HEK293 (cell line): Measurements from ENCODE around the gene BCL11B.

Experiments
- CTCF ChIA-PET: fragments of 350-600 bp; formaldehyde crosslinking; extraction: SDS; loops from one replicate; lab custom pipeline; 2021; ENCODE audit warnings: antibody characterized with exemption; lab: Yijun Ruan, JAX
- POLR2A ChIA-PET: fragments of 300-600 bp; formaldehyde crosslinking; extraction: SDS; loops from one replicate; lab custom pipeline; 2020; ENCODE audit warnings: antibody characterized with exemption, inconsistent platforms; lab: Yijun Ruan, JAX
- H3K27ac ChIP-seq: fragments of 200-500 bp; sonication (Bioruptor generic); 2 replicates; pipeline ENCODE4 v1.5.1; 2014; ENCODE audit warnings: low read depth, low read length, control low read depth, inconsistent platforms; ENCODE audit errors: extremely low read depth
- H3K36me3 ChIP-seq, 2 experiments: fragments of 200-500 bp in 1 of 2; sonication (Bioruptor generic) in 1 of 2; 1 replicate in 1 of 2; 2 replicates in 1 of 2; pipeline ENCODE4 v1.5.1; 2014 to 2017; ENCODE audit warnings: inconsistent platforms in 2 of 2, low read length in 2 of 2; ENCODE audit not compliant: control insufficient read depth in 2 of 2, insufficient read depth in 1 of 2
- H3K4me1 ChIP-seq: fragments of 200-500 bp; sonication (Bioruptor generic); 2 replicates; pipeline ENCODE4 v1.5.1; 2014; ENCODE audit warnings: mild to moderate bottlenecking, low read length, inconsistent platforms; ENCODE audit not compliant: control insufficient read depth, insufficient read depth
- H3K4me3 ChIP-seq: 2 replicates; pipeline ENCODE4 v1.5.1; 2011; ENCODE audit warnings: low read depth, mild to moderate bottlenecking, control low read depth, low read length, moderate library complexity
- H3K9me3 ChIP-seq: fragments of 200-500 bp; sonication (Bioruptor generic); 2 replicates; pipeline ENCODE4 v1.5.1; 2014; ENCODE audit warnings: low read depth, low read length, inconsistent platforms; ENCODE audit not compliant: control insufficient read depth, insufficient read depth
- AEBP2 ChIP-seq: fragments of 450-650 bp; formaldehyde crosslinking; IDR thresholded peaks from 2 replicates; pipeline ENCODE4 v1.5.1; 2016; ENCODE audit warnings: missing biosample characterization, missing genetic modification characterization, borderline replicate concordance
- CTCF ChIP-seq: fragments of 450-650 bp; formaldehyde crosslinking; IDR thresholded peaks from 2 replicates; pipeline ENCODE4 v1.5.1; 2016; ENCODE audit warnings: missing biosample characterization, missing genetic modification characterization
- EGR2 ChIP-seq: fragments of 450-650 bp; formaldehyde crosslinking; IDR thresholded peaks from 2 replicates; pipeline ENCODE4 v1.5.1; 2016; ENCODE audit warnings: low read depth, missing biosample characterization, missing genetic modification characterization
- GLIS1 ChIP-seq: fragments of 450-650 bp; formaldehyde crosslinking; IDR thresholded peaks from 2 replicates; pipeline ENCODE4 v1.5.1; 2016; ENCODE audit warnings: missing biosample characterization, missing genetic modification characterization
- KLF7 ChIP-seq: fragments of 450-650 bp; formaldehyde crosslinking; IDR thresholded peaks from 2 replicates; pipeline ENCODE4 v1.5.1; 2016; ENCODE audit warnings: missing biosample characterization, missing genetic modification characterization, borderline replicate concordance
- KLF9 ChIP-seq: fragments of 450-650 bp; formaldehyde crosslinking; IDR thresholded peaks from 2 replicates; pipeline ENCODE4 v1.5.1; 2016; ENCODE audit warnings: missing biosample characterization, missing genetic modification characterization, low read depth
- MYNN ChIP-seq: fragments of 450-650 bp; formaldehyde crosslinking; IDR thresholded peaks from 2 replicates; pipeline ENCODE4 v1.5.1; 2016; ENCODE audit warnings: missing biosample characterization, missing genetic modification characterization, borderline replicate concordance
- PATZ1 ChIP-seq: fragments of 450-650 bp; formaldehyde crosslinking; IDR thresholded peaks from 2 replicates; pipeline ENCODE4 v1.5.1; 2016; ENCODE audit warnings: missing biosample characterization, missing genetic modification characterization
- REPIN1 ChIP-seq: fragments of 450-650 bp; formaldehyde crosslinking; IDR thresholded peaks from 2 replicates; pipeline ENCODE4 v1.5.1; 2017; ENCODE audit warnings: missing biosample characterization, missing genetic modification characterization, low read depth
- ZBTB44 ChIP-seq: fragments of 450-650 bp; IDR thresholded peaks from 2 replicates; pipeline ENCODE4 v1.5.1; 2018; ENCODE audit warnings: missing biosample characterization, mild to moderate bottlenecking, missing genetic modification characterization
- ZBTB7A ChIP-seq: fragments of 450-650 bp; formaldehyde crosslinking; IDR thresholded peaks from 2 replicates; pipeline ENCODE4 v1.5.1; 2016; ENCODE audit warnings: low read depth, missing biosample characterization, missing genetic modification characterization
- ZNF10 ChIP-seq: fragments of 450-650 bp; formaldehyde crosslinking; IDR thresholded peaks from 2 replicates; pipeline ENCODE4 v1.5.1; 2017; ENCODE audit warnings: missing biosample characterization, missing genetic modification characterization
- ZNF114 ChIP-seq: fragments of 450-650 bp; formaldehyde crosslinking; IDR thresholded peaks from 2 replicates; pipeline ENCODE4 v1.5.0; 2017; ENCODE audit warnings: missing biosample characterization, missing genetic modification characterization
- ZNF169 ChIP-seq: fragments of 450-650 bp; formaldehyde crosslinking; IDR thresholded peaks from 2 replicates; pipeline ENCODE4 v1.5.1; 2016; ENCODE audit warnings: missing biosample characterization, missing genetic modification characterization
- ZNF174 ChIP-seq: fragments of 450-650 bp; formaldehyde crosslinking; IDR thresholded peaks from 2 replicates; pipeline ENCODE4 v1.5.0; 2017; ENCODE audit warnings: missing biosample characterization, mild to moderate bottlenecking, missing genetic modification characterization
- ZNF223 ChIP-seq: fragments of 450-650 bp; formaldehyde crosslinking; IDR thresholded peaks from 2 replicates; pipeline ENCODE4 v1.5.1; 2016; ENCODE audit warnings: missing biosample characterization, missing genetic modification characterization
- ZNF274 ChIP-seq, 2 experiments: fragments of 200-500 bp in 1 of 2; fragments of 450-650 bp in 1 of 2; sonication (Bioruptor generic) in 1 of 2; formaldehyde crosslinking in 1 of 2; IDR thresholded peaks; 2 replicates each; pipeline versions ENCODE4 v1.5.1 to v1.6.1; 2014 to 2016; ENCODE audit warnings: borderline replicate concordance in 1 of 2, inconsistent platforms in 1 of 2, low read length in 1 of 2, missing biosample characterization in 1 of 2, missing genetic modification characterization in 1 of 2
- ZNF362 ChIP-seq: fragments of 450-650 bp; formaldehyde crosslinking; IDR thresholded peaks from 2 replicates; pipeline ENCODE4 v1.5.1; 2016; ENCODE audit warnings: missing biosample characterization, missing genetic modification characterization
- ZNF426 ChIP-seq: fragments of 450-650 bp; formaldehyde crosslinking; IDR thresholded peaks from 2 replicates; pipeline ENCODE4 v1.5.1; 2017; ENCODE audit warnings: missing biosample characterization, missing genetic modification characterization, mild to moderate bottlenecking, inconsistent platforms, moderate library complexity
- ZNF433 ChIP-seq: fragments of 450-650 bp; formaldehyde crosslinking; IDR thresholded peaks from 2 replicates; pipeline ENCODE4 v1.5.1; 2016; ENCODE audit warnings: missing biosample characterization, missing genetic modification characterization, low read depth
- ZNF513 ChIP-seq: fragments of 450-650 bp; IDR thresholded peaks from 2 replicates; pipeline ENCODE4 v1.5.1; 2018; ENCODE audit warnings: missing biosample characterization, missing genetic modification characterization
- ZNF529 ChIP-seq: fragments of 450-650 bp; formaldehyde crosslinking; IDR thresholded peaks from 2 replicates; pipeline ENCODE4 v1.5.1; 2017; ENCODE audit warnings: missing genetic modification characterization, missing biosample characterization; ENCODE audit not compliant: insufficient replicate concordance
- ZNF555 ChIP-seq: fragments of 450-650 bp; formaldehyde crosslinking; conservative IDR thresholded peaks from 2 replicates; pipeline ENCODE4 v1.5.1; 2017; ENCODE audit warnings: missing biosample characterization, mild to moderate bottlenecking, missing genetic modification characterization, inconsistent platforms
- ZNF658 ChIP-seq: fragments of 450-650 bp; formaldehyde crosslinking; IDR thresholded peaks from 2 replicates; pipeline ENCODE4; 2016; ENCODE audit warnings: missing biosample characterization, missing genetic modification characterization
- ZNF792 ChIP-seq: fragments of 450-650 bp; formaldehyde crosslinking; IDR thresholded peaks from 2 replicates; pipeline ENCODE4 v1.5.1; 2016; ENCODE audit warnings: missing biosample characterization, missing genetic modification characterization
- TF ChIP-seq, protein P1 (sequence below): fragments of 450-650 bp; formaldehyde crosslinking; IDR thresholded peaks from 2 replicates; pipeline ENCODE4; 2016; ENCODE audit warnings: missing biosample characterization, missing genetic modification characterization

BCL11B gene

GRCh38 chr14:99195602-99196309, 76.2 kb downstream of the BCL11B start:
- Histone ChIP-seq H3K36me3 (no peaks in the 10 kb centered on the region), H3K9me3 (no peaks in the 10 kb centered on the region), H3K27ac (no peak overlapping the region), H3K4me3 (no peak overlapping the region), H3K4me1 (peaks cover 18% of the 10 kb centered on the region)
- ChIA-PET POLR2A (no interaction called here), CTCF (no interaction called here)
- TF ChIP-seq AEBP2 (tag by site-specific recombination) (no peak), ZNF174 (tag by site-specific recombination) (no peak), ZNF792 (tag by site-specific recombination) (no peak), GLIS1 (peak; percentile 52; the same call in 1 of the 2 replicates), ZNF114 (tag by site-specific recombination) (no peak), MYNN (tag by site-specific recombination) (no peak), ZNF658 (tag by site-specific recombination) (no peak), PATZ1 (tag by site-specific recombination) (peak; percentile 68), CTCF (tag by site-specific recombination) (no peak), ZNF274 (IDR thresholded peaks at IDR 0.05; ENCODE audit: low read length) (no peak), ZNF274 (tag by site-specific recombination; IDR thresholded peaks at IDR 0.05; ENCODE audit: borderline replicate concordance) (no peak), KLF9 (tag by site-specific recombination) (no peak), EGR2 (tag by site-specific recombination) (no peak), KLF7 (no peak), ZNF10 (peak; percentile 62), ZNF426 (tag by site-specific recombination) (no peak), REPIN1 (tag by site-specific recombination) (no peak), ZNF362 (tag by site-specific recombination) (no peak), ZBTB7A (tag by site-specific recombination) (no peak), ZNF433 (tag by site-specific recombination) (no peak), ZNF555 (tag by site-specific recombination) (no peak), ZBTB44 (tag by site-specific recombination) (peak; percentile 97), ZNF169 (tag by site-specific recombination) (no peak), ZNF223 (no peak), ZNF513 (tag by site-specific recombination) (peak; percentile 41; the same call in 1 of the 2 replicates), ZNF529 (tag by site-specific recombination) (no peak)
- TF ChIP-seq, protein P1, sequence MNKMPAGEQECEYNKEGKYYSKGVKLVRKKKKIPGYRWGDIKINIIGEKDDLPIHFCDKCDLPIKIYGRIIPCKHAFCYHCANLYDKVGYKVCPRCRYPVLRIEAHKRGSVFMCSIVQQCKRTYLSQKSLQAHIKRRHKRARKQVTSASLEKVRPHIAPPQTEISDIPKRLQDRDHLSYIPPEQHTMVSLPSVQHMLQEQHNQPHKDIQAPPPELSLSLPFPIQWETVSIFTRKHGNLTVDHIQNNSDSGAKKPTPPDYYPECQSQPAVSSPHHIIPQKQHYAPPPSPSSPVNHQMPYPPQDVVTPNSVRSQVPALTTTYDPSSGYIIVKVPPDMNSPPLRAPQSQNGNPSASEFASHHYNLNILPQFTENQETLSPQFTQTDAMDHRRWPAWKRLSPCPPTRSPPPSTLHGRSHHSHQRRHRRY (tag by site-specific recombination): no peak
